Tibial artery (tissue), 4 donors: ENCODE results near the gene ZFP36L2.

ENCODE experiments used
- DNase-seq, 2 donors: peaks; one replicate each; pipeline ENCODE4 v3.0.0-alpha.2; 2019
- H3K27ac ChIP-seq, 2 donors: fragments of 200-600 bp; sonication (generic) in 1 of 2; 1 replicate in 1 of 2; 2 replicates in 1 of 2; pipeline ENCODE4 v1.5.1; 2018 to 2019; ENCODE audit warnings: mild to moderate bottlenecking in 1 of 2
- H3K27me3 ChIP-seq, 2 donors: fragments of 200-600 bp; sonication (generic) in 1 of 2; one replicate each; pipeline versions ENCODE4 v1.5.1 to v1.6.0; 2016 to 2019
- H3K36me3 ChIP-seq, 3 donors: fragments of 200-600 bp; sonication (generic) in 2 of 3; one replicate each; pipeline ENCODE4 v1.5.1; 2016 to 2019; ENCODE audit warnings: mild to moderate bottlenecking in 2 of 3
- H3K4me1 ChIP-seq, 4 donors: fragments of 200-600 bp; sonication (generic) in 2 of 4; 1 replicate in 3 of 4; 2 replicates in 1 of 4; pipeline ENCODE4 v1.5.1; 2016 to 2019
- H3K4me3 ChIP-seq, 2 donors: fragments of 200-600 bp; sonication (generic) in 1 of 2; 1 replicate in 1 of 2; 2 replicates in 1 of 2; pipeline ENCODE4 v1.5.1; 2018 to 2019; ENCODE audit warnings: mild to moderate bottlenecking in 2 of 2
- H3K9me3 ChIP-seq, 3 donors: fragments of 200-600 bp; sonication (generic) in 1 of 3; one replicate each; pipeline ENCODE4 v1.5.1; 2016 to 2019
- intact Hi-C: fragments of 100-400 bp; cut with DNase I; formaldehyde crosslinking; loops from one replicate; pipeline ENCODE4 v1.15.0; 2023; ENCODE audit warnings: low total_unique reads
- TF ChIP-seq, protein P1 (sequence below), 2 experiments: fragments of 200-600 bp in 1 of 2; fragments of 450-650 bp in 1 of 2; IDR thresholded peaks; one replicate each; pipeline ENCODE4 v1.5.1; 2017 to 2019; ENCODE audit warnings: antibody characterized with exemption in 2 of 2, mild to moderate bottlenecking in 1 of 2, moderate library complexity in 1 of 2

The ZFP36L2 gene

GRCh38 chr2:43203373-43203772, 23.0 kb downstream of the ZFP36L2 start:
- TF ChIP-seq, protein P1, sequence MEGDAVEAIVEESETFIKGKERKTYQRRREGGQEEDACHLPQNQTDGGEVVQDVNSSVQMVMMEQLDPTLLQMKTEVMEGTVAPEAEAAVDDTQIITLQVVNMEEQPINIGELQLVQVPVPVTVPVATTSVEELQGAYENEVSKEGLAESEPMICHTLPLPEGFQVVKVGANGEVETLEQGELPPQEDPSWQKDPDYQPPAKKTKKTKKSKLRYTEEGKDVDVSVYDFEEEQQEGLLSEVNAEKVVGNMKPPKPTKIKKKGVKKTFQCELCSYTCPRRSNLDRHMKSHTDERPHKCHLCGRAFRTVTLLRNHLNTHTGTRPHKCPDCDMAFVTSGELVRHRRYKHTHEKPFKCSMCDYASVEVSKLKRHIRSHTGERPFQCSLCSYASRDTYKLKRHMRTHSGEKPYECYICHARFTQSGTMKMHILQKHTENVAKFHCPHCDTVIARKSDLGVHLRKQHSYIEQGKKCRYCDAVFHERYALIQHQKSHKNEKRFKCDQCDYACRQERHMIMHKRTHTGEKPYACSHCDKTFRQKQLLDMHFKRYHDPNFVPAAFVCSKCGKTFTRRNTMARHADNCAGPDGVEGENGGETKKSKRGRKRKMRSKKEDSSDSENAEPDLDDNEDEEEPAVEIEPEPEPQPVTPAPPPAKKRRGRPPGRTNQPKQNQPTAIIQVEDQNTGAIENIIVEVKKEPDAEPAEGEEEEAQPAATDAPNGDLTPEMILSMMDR (IDR thresholded peaks at IDR 0.05): no peak
- no peak for DNase-seq
- Histone ChIP-seq H3K36me3 (no peaks in the 10 kb centered on the region), H3K9me3 (no peaks in the 10 kb centered on the region), H3K27ac (no peak overlapping the region), H3K27me3 (no peaks in the 10 kb centered on the region), H3K4me1 (no peaks in the 10 kb centered on the region), H3K4me3 (no peak overlapping the region)
- intact Hi-C loops: no loop called here

DNA sequence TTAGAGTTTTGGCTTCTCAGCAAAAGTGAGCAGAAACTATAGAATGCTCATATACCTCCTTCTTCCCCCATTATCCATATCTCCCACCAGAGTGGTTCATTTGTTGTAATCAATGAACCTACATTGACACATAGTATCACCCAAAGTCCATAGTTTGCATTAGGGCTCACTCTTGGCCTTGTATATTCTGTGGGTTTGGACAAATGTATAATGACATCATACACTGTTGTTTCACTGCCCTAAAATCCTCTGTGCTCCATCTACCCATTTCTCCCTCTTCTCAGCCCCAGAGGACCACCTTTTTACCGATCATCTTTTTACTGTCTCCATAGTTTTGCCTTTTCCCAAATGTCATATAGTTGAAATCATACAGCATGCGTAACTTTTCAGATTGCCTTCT, 24.1 kb downstream of the ZFP36L2 start:
- TF ChIP-seq, protein P1 (IDR thresholded peaks at IDR 0.05): no peak
- Histone ChIP-seq H3K4me3 (no peak overlapping the region), H3K27me3 (no peaks in the 10 kb centered on the region), H3K36me3 (no peaks in the 10 kb centered on the region), H3K4me1 (no peaks in the 10 kb centered on the region), H3K27ac (no peak overlapping the region), H3K9me3 (no peaks in the 10 kb centered on the region)
- intact Hi-C loops: no loop called here
- DNase-seq: no peak

GRCh38 chr2:43201497-43201896, 24.9 kb downstream of the ZFP36L2 start:
- H3K36me3 ChIP-seq: no peaks in the 10 kb centered on the region
- no peak overlapping the region for H3K4me3 ChIP-seq
- H3K27me3 ChIP-seq: no peaks in the 10 kb centered on the region
- intact Hi-C loops: no loop called here
- DNase-seq: no peak
- no peaks in the 10 kb centered on the region for H3K9me3 ChIP-seq
- no peak overlapping the region for H3K27ac ChIP-seq
- TF ChIP-seq, protein P1 (IDR thresholded peaks at IDR 0.05): no peak
- no peaks in the 10 kb centered on the region for H3K4me1 ChIP-seq

DNA sequence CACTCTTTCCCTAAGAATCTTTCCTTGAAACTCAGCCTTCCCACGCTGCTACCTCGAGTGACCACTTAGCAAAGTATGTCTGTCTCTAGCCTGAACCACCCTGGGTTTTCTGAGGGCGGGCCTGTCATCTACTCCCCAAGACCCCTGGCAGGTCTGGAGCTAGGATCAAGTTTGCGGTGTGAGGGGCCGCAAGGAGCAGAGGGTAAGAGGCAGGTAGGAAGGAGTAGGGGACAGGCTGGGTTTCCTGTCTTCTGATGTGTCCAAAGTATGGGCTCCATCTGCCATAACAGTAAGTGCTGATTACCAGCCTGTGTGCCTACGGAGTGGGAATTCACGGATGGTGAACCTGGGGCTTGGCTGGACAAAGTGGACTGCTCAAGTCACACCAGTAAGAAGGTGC, 25.4 kb downstream of the ZFP36L2 start:
- no peak overlapping the region for H3K27ac ChIP-seq
- H3K9me3 ChIP-seq: no peaks in the 10 kb centered on the region
- H3K4me1 ChIP-seq: no peaks in the 10 kb centered on the region
- H3K36me3 ChIP-seq: no peaks in the 10 kb centered on the region
- H3K4me3 ChIP-seq: no peak overlapping the region
- DNase-seq: no peak
- intact Hi-C loops: no loop called here
- no peaks in the 10 kb centered on the region for H3K27me3 ChIP-seq
- TF ChIP-seq, protein P1 (IDR thresholded peaks at IDR 0.05): no peak

- intact Hi-C loops: no loop called here
- no peaks in the 10 kb centered on the region for H3K36me3 ChIP-seq
- H3K27me3 ChIP-seq: no peaks in the 10 kb centered on the region
- TF ChIP-seq, protein P1 (IDR thresholded peaks at IDR 0.05): no peak
- H3K9me3 ChIP-seq: no peaks in the 10 kb centered on the region
- DNase-seq: no peak
- H3K4me1 ChIP-seq: no peaks in the 10 kb centered on the region
- H3K27ac ChIP-seq: no peak overlapping the region
- H3K4me3 ChIP-seq: no peak overlapping the region
These were observed 26.6 kb downstream of the ZFP36L2 start for GRCh38 chr2:43199492-43200488.
